ENCODE measurements around the gene HEMK1.

DNA sequence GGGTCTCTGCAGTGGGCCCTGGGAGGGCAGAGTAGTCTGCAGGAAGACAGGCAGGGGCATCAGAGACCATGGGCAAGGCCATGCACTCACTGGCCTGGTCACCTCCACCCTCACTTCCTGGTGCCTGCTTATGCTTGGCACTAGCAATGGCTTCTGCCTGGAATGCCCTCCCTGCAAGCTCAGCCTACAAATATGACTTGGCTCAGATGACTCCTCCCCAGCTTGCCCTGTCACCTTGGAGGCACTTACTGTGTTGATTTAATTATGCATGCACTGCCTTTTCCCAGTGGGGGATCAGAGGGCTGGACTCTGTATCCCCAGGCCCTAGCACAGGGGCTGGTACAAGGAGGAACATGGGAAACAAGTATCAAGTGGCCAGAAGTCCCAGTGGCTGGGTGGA is 9.6 kb upstream of the HEMK1 start:
- TF ChIP-seq POLR2A (IDR thresholded peaks at IDR 0.05), result no peak
- TF ChIP-seq, protein P1, sequence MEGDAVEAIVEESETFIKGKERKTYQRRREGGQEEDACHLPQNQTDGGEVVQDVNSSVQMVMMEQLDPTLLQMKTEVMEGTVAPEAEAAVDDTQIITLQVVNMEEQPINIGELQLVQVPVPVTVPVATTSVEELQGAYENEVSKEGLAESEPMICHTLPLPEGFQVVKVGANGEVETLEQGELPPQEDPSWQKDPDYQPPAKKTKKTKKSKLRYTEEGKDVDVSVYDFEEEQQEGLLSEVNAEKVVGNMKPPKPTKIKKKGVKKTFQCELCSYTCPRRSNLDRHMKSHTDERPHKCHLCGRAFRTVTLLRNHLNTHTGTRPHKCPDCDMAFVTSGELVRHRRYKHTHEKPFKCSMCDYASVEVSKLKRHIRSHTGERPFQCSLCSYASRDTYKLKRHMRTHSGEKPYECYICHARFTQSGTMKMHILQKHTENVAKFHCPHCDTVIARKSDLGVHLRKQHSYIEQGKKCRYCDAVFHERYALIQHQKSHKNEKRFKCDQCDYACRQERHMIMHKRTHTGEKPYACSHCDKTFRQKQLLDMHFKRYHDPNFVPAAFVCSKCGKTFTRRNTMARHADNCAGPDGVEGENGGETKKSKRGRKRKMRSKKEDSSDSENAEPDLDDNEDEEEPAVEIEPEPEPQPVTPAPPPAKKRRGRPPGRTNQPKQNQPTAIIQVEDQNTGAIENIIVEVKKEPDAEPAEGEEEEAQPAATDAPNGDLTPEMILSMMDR (IDR thresholded peaks at IDR 0.05), result no peak
- TF ChIP-seq POLR2AphosphoS5 (IDR thresholded peaks at IDR 0.05), result no peak

All from breast epithelium (tissue), 3 donors.